Esophagus (tissue), 2 donors: Measurements from ENCODE around the gene CCNC. TPM values are rescaled to one million over a fixed set of nuclear protein-coding genes. Genes with fewer than 3 reads are reported as not detected.

Experiments used
- H3K27ac ChIP-seq, 2 donors: one replicate each; pipeline ENCODE4 v1.5.1; 2013; ENCODE audit warnings: low read depth in 2 of 2, mild to moderate bottlenecking in 2 of 2, inconsistent platforms in 1 of 2, low read length in 1 of 2, moderate library complexity in 1 of 2
- H3K27me3 ChIP-seq, 2 donors: one replicate each; pipeline ENCODE4 v1.6.1; 2013; ENCODE audit warnings: low read length in 2 of 2, control low read depth in 1 of 2, mild to moderate bottlenecking in 1 of 2; ENCODE audit not compliant: insufficient read depth in 2 of 2, control insufficient read depth in 1 of 2
- H3K36me3 ChIP-seq, 2 donors: one replicate each; pipeline ENCODE4 v1.6.1; 2013; ENCODE audit warnings: low read length in 1 of 2; ENCODE audit not compliant: control insufficient read depth in 2 of 2, insufficient read depth in 2 of 2
- H3K4me1 ChIP-seq, 2 donors: one replicate each; pipeline ENCODE4 v1.6.1; 2013; ENCODE audit warnings: low read length in 1 of 2; ENCODE audit not compliant: control insufficient read depth in 2 of 2, insufficient read depth in 2 of 2
- H3K4me3 ChIP-seq, 2 donors: one replicate each; pipeline ENCODE4 v1.5.1; 2013; ENCODE audit warnings: low read length in 2 of 2, mild to moderate bottlenecking in 2 of 2, low read depth in 1 of 2, moderate library complexity in 1 of 2
- H3K9me3 ChIP-seq, 2 donors: one replicate each; pipeline ENCODE4 v1.6.1; 2013; ENCODE audit warnings: mild to moderate bottlenecking in 2 of 2, low read depth in 1 of 2, low read length in 1 of 2, moderate library complexity in 1 of 2; ENCODE audit not compliant: control insufficient read depth in 2 of 2, insufficient read depth in 1 of 2
- WGBS, 2 donors: extraction: QIAGEN DNeasy Blood & Tissue Kit; methylation state at CpG; one replicate each; pipeline ENCODE4 v1.1.7; 2013; 5-methylcytosine and 5-hydroxymethylcytosine counted together
- polyA plus RNA-seq, 2 donors: library from polyadenylated mRNA; stranded (reverse); fragments of 200-250 nt; gene quantifications; one replicate each; pipeline ENCODE4 v1.2.3, GENCODE V29; 2013
- donor health status: healthy with polysubstance abuse.
- donor health status: Bipolar disorder and iron deficiency.

Gene CCNC
- polyA plus RNA-seq, 2 donors, result 33.6 to 34.1 TPM

GRCh38 chr6:99608886-99609482, 40.5 kb upstream of the CCNC start:
- H3K27ac ChIP-seq, result no peak overlapping the region
- 11 to 14% methylated on average over 24 of the region's 24 CpGs for WGBS, 2 donors
- peaks cover 5 to 13% of the 10 kb centered on the region in 2 donors for H3K4me1 ChIP-seq
- peaks cover 11 to 35% of the 10 kb centered on the region in 2 donors for H3K27me3 ChIP-seq
- no peak overlapping the region for H3K4me3 ChIP-seq
- H3K9me3 ChIP-seq, result peaks cover 0 to 6% of the 10 kb centered on the region in 2 donors
- H3K36me3 ChIP-seq, result no peaks in the 10 kb centered on the region

GRCh38 chr6:99608059-99608885, 39.8 kb upstream of the CCNC start:
- Histone ChIP-seq H3K9me3 (peaks cover 0 to 4% of the 10 kb centered on the region in 2 donors), H3K36me3 (no peaks in the 10 kb centered on the region), H3K27me3 (peaks cover 11 to 40% of the 10 kb centered on the region in 2 donors), H3K4me1 (peaks cover 9 to 11% of the 10 kb centered on the region in 2 donors), H3K27ac (no peak overlapping the region), H3K4me3 (no peak overlapping the region)
- 7% methylated on average over 29 of the region's 29 CpGs for WGBS, 2 donors

- H3K27ac ChIP-seq, result no peak overlapping the region
- H3K4me3 ChIP-seq, result no peak overlapping the region
- 10 to 13% methylated on average over 34 of the region's 34 CpGs for WGBS, 2 donors
- peaks cover 11 to 42% of the 10 kb centered on the region in 2 donors for H3K27me3 ChIP-seq
- peaks cover 8 to 12% of the 10 kb centered on the region in 2 donors for H3K4me1 ChIP-seq
- H3K9me3 ChIP-seq, result no peaks in the 10 kb centered on the region
- H3K36me3 ChIP-seq, result no peaks in the 10 kb centered on the region
Observed at GRCh38 chr6:99607416-99608036, 39.1 kb upstream of the CCNC start.

GRCh38 chr6:99606656-99607415, 38.4 kb upstream of the CCNC start, which contains the start of gene PRDM13:
Gene PRDM13 (plus strand): TSS chr6:99606833. CDS start chr6:99607035, 202 bp downstream.
- Histone ChIP-seq H3K27me3 (peaks cover 11 to 46% of the 10 kb centered on the region in 2 donors), H3K27ac (no peak within 1 kb of the TSS), H3K9me3 (peaks cover 0 to under 1% of the 10 kb centered on the region in 2 donors), H3K4me3 (no peak within 1 kb of the TSS), H3K4me1 (peaks cover 8 to 12% of the 10 kb centered on the region in 2 donors), H3K36me3 (no peaks in the 10 kb centered on the region)
- WGBS, 2 donors, result 6 to 7% methylated on average over 52 to 54 of the region's 54 CpGs

GRCh38 chr6:99605911-99606655, 37.6 kb upstream of the CCNC start:
- Histone ChIP-seq H3K4me1 (peaks cover 8 to 12% of the 10 kb centered on the region in 2 donors), H3K27me3 (peaks cover 11 to 48% of the 10 kb centered on the region in 2 donors), H3K9me3 (peaks cover 0 to 4% of the 10 kb centered on the region in 2 donors), H3K4me3 (no peak overlapping the region), H3K36me3 (no peaks in the 10 kb centered on the region), H3K27ac (no peak overlapping the region)
- 13 to 20% methylated on average over 16 of the region's 16 CpGs for WGBS, 2 donors

- WGBS, 2 donors, result 17 to 18% methylated on average over 20 of the region's 20 CpGs
- Histone ChIP-seq H3K9me3 (peaks cover 0 to 4% of the 10 kb centered on the region in 2 donors), H3K36me3 (no peaks in the 10 kb centered on the region), H3K4me1 (peaks cover 8 to 12% of the 10 kb centered on the region in 2 donors), H3K4me3 (no peak overlapping the region), H3K27me3 (peaks cover 11 to 51% of the 10 kb centered on the region in 2 donors), H3K27ac (no peak overlapping the region)
Observed at GRCh38 chr6:99605074-99605734, 36.7 kb upstream of the CCNC start.

- Histone ChIP-seq H3K36me3 (no peaks in the 10 kb centered on the region), H3K9me3 (peaks cover 0 to 4% of the 10 kb centered on the region in 2 donors), H3K4me3 (peak overlapping the region in 1 of 2 donors; percentile 51), H3K27me3 (peaks cover 11 to 53% of the 10 kb centered on the region in 2 donors), H3K27ac (no peak overlapping the region), H3K4me1 (peaks cover 8 to 12% of the 10 kb centered on the region in 2 donors)
- 14 to 19% methylated on average over 31 of the region's 31 CpGs for WGBS, 2 donors
Observed at GRCh38 chr6:99604166-99605073, 36.0 kb upstream of the CCNC start.
